GM12892 (cell line): ENCODE measurements around the gene AGL.
"Not testable (repeated sequence)": the region's sequence is repeated elsewhere in the genome, so short reads cannot be mapped to it uniquely, and the experiment has no call there.

ENCODE experiments used
- POLR2A ChIP-seq: IDR thresholded peaks from 2 replicates; pipeline ENCODE4 v1.6.1; 2011; ENCODE audit warnings: low read depth, low read length, control low read depth
- POLR2AphosphoS5 ChIP-seq: IDR thresholded peaks from 2 replicates; pipeline ENCODE4 v1.6.1; 2011; ENCODE audit warnings: low read depth, low read length, control low read depth
- TAF1 ChIP-seq: IDR thresholded peaks from 2 replicates; pipeline ENCODE4 v1.6.1; 2011; ENCODE audit warnings: low read depth, mild to moderate bottlenecking, control low read depth, low read length, borderline replicate concordance

DNA sequence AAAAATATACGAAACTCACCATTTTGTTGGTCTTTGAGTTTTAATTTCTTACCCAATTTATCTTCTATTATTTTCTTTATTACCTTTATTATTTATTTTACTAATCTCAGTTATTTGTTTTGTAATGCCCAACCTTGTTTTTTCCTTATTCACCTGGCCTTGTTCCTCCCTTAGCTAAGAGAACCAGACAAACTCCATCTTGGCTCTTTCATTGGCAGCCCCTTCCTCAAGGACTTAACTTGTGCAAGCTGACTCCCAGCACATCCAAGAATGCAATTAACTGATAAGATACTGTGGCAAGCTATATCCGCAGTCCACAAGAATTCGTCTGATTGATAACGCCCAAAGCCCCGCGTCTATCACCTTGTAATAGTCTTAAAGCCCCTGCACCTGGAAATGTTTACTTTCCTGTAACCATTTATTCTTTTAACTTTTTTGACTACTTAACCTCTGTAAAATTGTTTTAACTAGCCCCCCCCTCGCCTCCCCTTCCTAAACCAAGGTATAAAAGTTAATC is 109.1 kb downstream of the AGL start:
- not testable (repeated sequence) for TF ChIP-seq POLR2AphosphoS5, POLR2A, TAF1
